KMS-11 (cell line): Measurements from ENCODE around the gene CACNA1A.

Experiments used
- H2AFZ ChIP-seq: fragments of 200-600 bp; sonication (generic); 2 replicates; pipeline ENCODE4 v1.6.1; 2016; ENCODE audit warnings: antibody characterized with exemption, mixed run types, low read depth
- H3K27ac ChIP-seq: fragments of 200-600 bp; sonication (generic); 2 replicates; pipeline ENCODE4 v1.6.1; 2016; ENCODE audit warnings: mild to moderate bottlenecking, mixed run types
- H3K27me3 ChIP-seq: fragments of 200-600 bp; sonication (generic); 2 replicates; pipeline ENCODE4 v1.6.1; 2017; ENCODE audit warnings: mild to moderate bottlenecking, low read depth, mixed run types, moderate library complexity; ENCODE audit not compliant: insufficient read depth
- H3K36me3 ChIP-seq: fragments of 200-600 bp; sonication (generic); 2 replicates; pipeline ENCODE4 v1.6.1; 2017; ENCODE audit warnings: mild to moderate bottlenecking, mixed run types; ENCODE audit not compliant: insufficient read depth
- H3K4me1 ChIP-seq: fragments of 200-600 bp; sonication (generic); 2 replicates; pipeline ENCODE4 v1.6.1; 2016; ENCODE audit warnings: mild to moderate bottlenecking, low read depth, mixed run types; ENCODE audit not compliant: poor library complexity, severe bottlenecking
- H3K4me2 ChIP-seq: fragments of 200-600 bp; sonication (generic); 2 replicates; pipeline ENCODE4 v1.7.0; 2016; ENCODE audit warnings: mild to moderate bottlenecking, mixed run types
- H3K4me3 ChIP-seq: fragments of 200-600 bp; sonication (generic); IDR thresholded peaks from 2 replicates; pipeline ENCODE4 v1.6.1; 2017; ENCODE audit warnings: low read depth, low read length, mixed read lengths; ENCODE audit not compliant: insufficient read depth
- H3K79me2 ChIP-seq: fragments of 200-600 bp; sonication (generic); 2 replicates; pipeline ENCODE4 v1.6.1; 2016; ENCODE audit warnings: low read depth, mixed run types; ENCODE audit not compliant: insufficient read depth
- H3K9ac ChIP-seq: fragments of 200-600 bp; sonication (generic); 2 replicates; pipeline ENCODE4 v1.6.1; 2016; ENCODE audit warnings: mild to moderate bottlenecking, mixed run types
- H4K20me1 ChIP-seq: fragments of 200-600 bp; sonication (generic); 2 replicates; pipeline ENCODE4 v1.6.1; 2016; ENCODE audit warnings: mild to moderate bottlenecking, mixed run types; ENCODE audit not compliant: insufficient read depth
- CTCF ChIP-seq: fragments of 200-600 bp; sonication (generic); conservative IDR thresholded peaks from 2 replicates; pipeline ENCODE4 v1.6.1; 2017; ENCODE audit warnings: low read depth, mild to moderate bottlenecking, antibody characterized with exemption, low read length, moderate library complexity, mixed read lengths

CACNA1A gene

GRCh38 chr19:13404236-13404635 lies 102.0 kb downstream of the CACNA1A start:
- Histone ChIP-seq H3K4me3 (no peak overlapping the region), H2AFZ (no peak overlapping the region), H3K9ac (no peak overlapping the region)

GRCh38 chr19:13401388-13401787 lies 104.9 kb downstream of the CACNA1A start:
- H3K4me3 ChIP-seq = no peak overlapping the region
- H2AFZ ChIP-seq = no peak overlapping the region
- no peak overlapping the region for H3K27ac ChIP-seq
- no peaks in the 10 kb centered on the region for H3K79me2 ChIP-seq
- no peaks in the 10 kb centered on the region for H4K20me1 ChIP-seq
- no peaks in the 10 kb centered on the region for H3K4me1 ChIP-seq
- H3K36me3 ChIP-seq = no peaks in the 10 kb centered on the region
- TF ChIP-seq CTCF = no peak
- H3K27me3 ChIP-seq = no peaks in the 10 kb centered on the region; the same call in 1 of the 2 replicates
- H3K9ac ChIP-seq = no peak overlapping the region
- H3K4me2 ChIP-seq = no peak overlapping the region

More at GRCh38 chr19:13404236-13404635, 102.0 kb downstream of the CACNA1A start:
- Histone ChIP-seq H3K36me3 (no peaks in the 10 kb centered on the region), H3K4me1 (no peaks in the 10 kb centered on the region), H3K79me2 (no peaks in the 10 kb centered on the region), H3K27me3 (peaks cover 4% of the 10 kb centered on the region; the same call in 1 of the 2 replicates), H3K27ac (no peak overlapping the region), H3K4me2 (no peak overlapping the region), H4K20me1 (no peaks in the 10 kb centered on the region)
- no peak for TF ChIP-seq CTCF

- H4K20me1 ChIP-seq = no peaks in the 10 kb centered on the region
- H3K4me2 ChIP-seq = no peak overlapping the region
- H3K27ac ChIP-seq = no peak overlapping the region
- no peak overlapping the region for H3K4me3 ChIP-seq
- no peak overlapping the region for H2AFZ ChIP-seq
- no peaks in the 10 kb centered on the region for H3K4me1 ChIP-seq
- H3K27me3 ChIP-seq = no peaks in the 10 kb centered on the region; the same call in 1 of the 2 replicates
- no peak for TF ChIP-seq CTCF
- H3K36me3 ChIP-seq = no peaks in the 10 kb centered on the region
- no peaks in the 10 kb centered on the region for H3K79me2 ChIP-seq
- H3K9ac ChIP-seq = no peak overlapping the region
Measured at GRCh38 chr19:13400296-13400695, 106.0 kb downstream of the CACNA1A start.

DNA sequence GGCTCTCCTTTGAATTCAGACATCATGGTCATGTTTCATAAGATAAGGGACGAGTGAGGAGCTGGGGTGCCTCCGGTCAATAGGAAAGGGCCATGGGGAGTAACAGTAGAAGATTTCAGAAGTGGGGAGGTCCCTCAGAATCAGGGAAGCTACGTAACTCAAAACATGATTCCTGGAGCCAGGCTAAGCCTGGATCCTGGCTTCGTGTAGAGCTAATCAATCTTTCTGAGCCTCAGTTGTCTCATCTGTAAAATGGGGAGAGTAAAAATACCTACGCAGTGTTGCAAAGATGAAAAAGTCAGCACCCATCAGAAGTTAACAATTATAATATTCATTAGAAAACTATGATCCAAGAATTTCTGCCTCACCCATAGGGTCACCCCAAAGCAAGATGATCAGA lies 106.5 kb downstream of the CACNA1A start:
- Histone ChIP-seq H3K4me1 (no peaks in the 10 kb centered on the region), H3K4me3 (no peak overlapping the region), H3K36me3 (no peaks in the 10 kb centered on the region), H3K79me2 (no peaks in the 10 kb centered on the region), H3K9ac (no peak overlapping the region), H3K27ac (no peak overlapping the region), H2AFZ (no peak overlapping the region), H4K20me1 (no peaks in the 10 kb centered on the region), H3K27me3 (no peaks in the 10 kb centered on the region; the same call in 1 of the 2 replicates), H3K4me2 (no peak overlapping the region)
- TF ChIP-seq CTCF = no peak
